HG03571 (cell line): ENCODE results near the gene ANKRD42.

Experiments
- ATAC-seq: cut with Tn5 transposase; IDR thresholded peaks from one replicate; pipeline ENCODE4 v1.9.1; 2021; ENCODE audit not compliant: unreplicated experiment

ANKRD42 gene

DNA sequence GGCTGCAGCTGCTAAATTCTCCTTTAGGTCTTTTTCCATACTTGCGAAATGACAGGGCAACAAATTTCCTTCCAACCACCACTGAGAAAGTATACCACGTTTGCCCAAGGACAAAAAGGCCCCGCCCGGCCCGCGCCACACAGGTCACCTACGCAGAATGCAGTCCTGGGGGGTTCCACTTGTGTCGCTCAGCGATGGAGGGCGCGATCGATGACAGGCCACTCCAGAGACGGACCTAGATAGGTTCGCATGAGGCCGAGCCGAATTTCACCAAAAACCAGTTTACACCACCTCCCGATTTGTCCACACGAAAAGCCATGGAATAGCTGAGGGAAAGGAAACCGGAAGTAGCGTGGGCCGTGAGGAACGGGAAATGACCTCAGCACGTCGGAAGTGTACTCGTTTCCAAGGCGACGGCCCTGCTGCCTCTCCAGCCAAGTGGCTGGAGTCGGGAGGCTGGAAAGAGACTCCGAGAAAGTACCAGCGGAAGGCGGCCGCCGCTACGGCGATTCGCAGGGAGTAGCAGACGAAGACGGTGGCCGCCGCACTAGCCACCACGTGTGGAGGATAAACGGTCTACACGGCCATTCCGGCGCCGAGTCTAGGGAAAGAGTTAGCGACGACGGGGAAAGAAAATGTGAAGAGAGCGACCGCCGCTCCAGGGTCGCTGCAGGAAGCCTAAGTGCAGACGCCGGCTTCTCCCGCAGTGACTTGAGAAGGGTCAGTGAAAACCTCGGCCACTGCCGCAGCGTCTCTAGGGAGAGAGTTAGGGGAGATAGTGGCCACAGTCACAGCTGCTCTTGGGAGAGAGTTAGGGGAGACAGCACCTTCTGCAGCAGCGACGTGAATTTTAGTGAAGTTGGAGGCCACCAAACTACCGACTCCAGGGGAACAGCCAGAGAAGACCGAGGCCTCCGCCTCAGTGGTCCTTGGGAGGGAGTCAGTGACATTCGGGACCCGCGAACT, at the start of gene ANKRD42:
ANKRD42 (plus strand) TSS at position 398 of the 966 bp plus-strand sequence. CDS start 959 bp downstream, outside the sequence.
- ATAC-seq, result peak; percentile 89

- ATAC-seq, result no peak
Observed at GRCh38 chr11:83147895-83148294, 45.6 kb upstream of the ANKRD42 start.

DNA sequence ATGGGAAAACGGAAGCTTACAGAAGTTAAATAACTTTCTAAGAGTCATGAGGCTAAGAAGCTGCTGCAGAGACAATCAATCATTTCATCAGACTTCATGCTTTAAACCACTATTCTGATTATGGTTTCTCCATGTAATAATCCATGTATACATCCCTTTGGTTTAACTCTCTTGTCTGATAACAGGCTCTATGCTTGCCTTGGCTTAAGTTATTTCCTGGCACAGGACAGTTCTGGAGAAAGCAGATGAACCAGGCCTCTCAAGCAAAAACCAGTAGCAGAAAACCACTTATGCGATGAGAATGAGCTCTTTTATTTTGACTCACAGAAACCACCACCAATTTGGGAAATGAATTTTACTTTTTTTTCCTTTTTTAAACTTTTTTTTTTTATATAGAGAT, 43.1 kb upstream of the ANKRD42 start:
- no peak for ATAC-seq

GRCh38 chr11:83151274-83151977, 42.1 kb upstream of the ANKRD42 start:
- ATAC-seq, result no peak

- ATAC-seq, result no peak
Observed at GRCh38 chr11:83152264-83152663, 41.2 kb upstream of the ANKRD42 start.

GRCh38 chr11:83153764-83154163, 39.7 kb upstream of the ANKRD42 start:
- no peak for ATAC-seq

- ATAC-seq, result peak; percentile 97
Observed at GRCh38 chr11:83156144-83156995, 37.1 kb upstream of the ANKRD42 start.

DNA sequence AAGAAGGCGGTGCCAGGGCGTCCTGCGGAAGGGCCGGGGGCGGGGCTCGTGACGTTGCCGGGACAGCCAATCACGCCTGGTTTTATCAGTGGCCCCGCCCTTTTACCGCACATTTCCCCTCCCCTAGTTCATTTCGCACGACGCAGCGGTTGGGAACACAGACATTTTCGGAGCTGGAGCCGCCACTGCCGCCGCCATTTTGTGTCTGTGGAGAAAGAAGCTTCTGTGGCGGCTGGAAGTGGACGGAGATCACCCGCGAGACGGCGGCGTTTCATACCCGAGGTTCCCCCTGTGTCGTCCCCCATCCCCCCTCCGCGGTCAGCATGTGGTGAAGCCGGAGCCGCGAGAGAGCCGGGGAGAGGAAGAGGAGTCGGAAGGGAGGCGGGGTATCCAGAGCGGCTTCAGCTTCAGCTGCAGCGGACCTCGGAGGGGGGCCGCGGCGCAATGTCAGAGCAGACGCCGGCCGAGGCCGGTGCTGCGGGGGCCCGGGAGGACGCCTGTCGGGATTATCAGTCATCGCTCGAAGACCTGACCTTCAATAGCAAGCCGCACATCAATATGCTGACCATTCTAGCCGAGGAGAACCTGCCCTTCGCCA, 36.4 kb upstream of the ANKRD42 start, which contains the start of gene PCF11:
PCF11 (plus strand) TSS at position 136 of the 598 bp plus-strand sequence; CDS start at position 445, 309 bp downstream.
- peak; percentile 5 for ATAC-seq

DNA sequence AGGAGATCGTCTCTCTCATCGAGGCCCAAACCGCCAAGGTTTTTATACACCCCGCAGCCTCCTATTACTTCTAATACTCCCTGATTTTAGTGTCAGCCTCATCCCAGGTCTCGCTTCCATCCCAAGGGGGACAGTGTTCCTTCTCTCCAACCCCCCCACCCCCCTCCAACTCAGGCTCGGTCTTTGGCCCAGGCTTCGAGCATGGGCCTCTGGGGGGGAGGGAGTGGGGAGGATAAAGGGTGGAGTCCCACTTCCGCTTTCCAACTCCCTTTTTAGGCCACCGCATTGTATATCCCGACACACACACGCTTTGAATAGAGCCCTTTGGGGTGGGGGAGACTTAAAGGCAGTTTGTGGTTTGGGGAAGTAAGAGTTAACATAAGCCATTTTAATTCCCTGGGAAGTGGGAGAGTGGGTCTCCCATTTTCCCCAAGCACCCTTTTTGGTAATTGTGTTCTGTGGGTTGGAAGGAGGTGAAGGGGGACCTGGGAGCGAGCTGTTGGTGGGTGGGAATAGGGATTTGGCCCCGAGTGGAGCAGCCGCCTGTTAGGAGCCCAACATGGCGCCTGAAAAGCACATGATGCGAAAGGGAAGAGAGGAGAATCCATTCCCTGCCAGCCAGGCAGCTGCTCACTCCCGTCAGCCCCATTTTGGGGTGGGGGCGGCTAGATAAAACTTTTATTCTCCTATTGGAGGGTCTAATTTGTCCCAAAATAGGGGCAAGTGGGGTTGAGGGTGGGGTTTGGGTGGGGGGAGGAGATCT, 35.7 kb upstream of the ANKRD42 start:
- no peak for ATAC-seq

DNA sequence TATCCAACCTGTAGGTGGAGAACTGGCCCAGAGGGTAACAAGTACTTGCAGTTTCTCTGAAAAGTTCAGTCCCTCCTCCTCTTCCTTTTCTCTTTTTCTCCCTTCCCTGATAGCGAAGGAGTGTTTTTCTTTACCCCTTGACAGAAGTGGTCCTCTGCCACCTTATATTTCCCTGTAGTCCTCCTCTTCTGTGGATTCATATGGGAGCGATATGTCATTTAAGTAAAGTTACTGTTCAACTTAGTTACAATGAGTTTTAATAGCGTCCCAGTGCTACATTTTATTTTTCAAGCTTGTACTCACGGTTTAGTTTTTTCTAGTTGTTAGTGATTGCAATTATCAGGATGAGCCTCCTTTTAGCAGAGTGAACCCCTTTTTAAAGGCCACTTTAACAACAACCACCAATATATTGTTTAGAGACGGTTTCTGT, 35.1 kb upstream of the ANKRD42 start:
- no peak for ATAC-seq

DNA sequence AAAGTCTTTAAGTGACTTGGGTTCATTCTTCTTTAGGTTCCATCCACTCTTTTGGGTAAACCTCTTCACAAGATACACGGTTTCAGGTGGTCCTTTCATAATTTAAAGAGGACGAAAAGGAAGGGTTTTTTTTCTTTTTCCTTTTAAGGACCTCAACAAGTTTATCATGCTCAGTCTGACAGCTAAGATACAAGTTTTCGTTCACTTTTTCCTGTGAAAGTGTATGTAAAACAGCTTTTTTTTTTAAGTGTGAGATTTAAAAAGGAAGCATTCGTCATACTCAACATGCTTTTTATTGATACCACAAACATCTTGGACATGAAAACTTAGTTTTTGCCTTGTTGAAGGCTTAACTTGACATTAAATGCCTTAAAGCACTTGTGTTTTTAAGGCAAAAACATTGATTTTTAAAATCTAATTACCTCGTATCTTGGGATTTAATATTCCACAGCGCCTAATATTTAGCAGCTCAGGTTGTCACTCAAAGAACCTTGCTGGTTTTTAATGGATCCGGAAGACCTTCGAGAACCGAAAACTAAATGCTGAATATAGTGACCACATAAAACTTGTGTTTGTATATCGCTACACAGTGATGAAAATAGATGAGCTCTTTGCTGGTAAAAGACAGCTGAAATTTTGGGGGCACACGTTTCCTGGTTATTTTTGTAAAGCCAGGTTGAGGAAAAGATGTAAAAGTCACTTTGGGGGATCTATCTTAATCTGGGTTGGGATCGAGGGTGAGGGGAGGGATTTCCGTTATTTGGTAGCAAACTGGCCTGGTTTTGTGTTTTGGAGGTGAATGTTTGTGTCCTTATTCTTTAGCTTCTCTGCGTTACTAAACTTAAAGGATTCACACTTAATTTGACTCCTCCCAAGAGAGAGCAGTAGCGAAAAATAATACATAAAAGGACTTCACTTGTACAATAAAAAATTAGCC, 34.3 kb upstream of the ANKRD42 start:
- ATAC-seq, result no peak

- ATAC-seq, result no peak
Observed at GRCh38 chr11:83159902-83160865, 33.3 kb upstream of the ANKRD42 start.

DNA sequence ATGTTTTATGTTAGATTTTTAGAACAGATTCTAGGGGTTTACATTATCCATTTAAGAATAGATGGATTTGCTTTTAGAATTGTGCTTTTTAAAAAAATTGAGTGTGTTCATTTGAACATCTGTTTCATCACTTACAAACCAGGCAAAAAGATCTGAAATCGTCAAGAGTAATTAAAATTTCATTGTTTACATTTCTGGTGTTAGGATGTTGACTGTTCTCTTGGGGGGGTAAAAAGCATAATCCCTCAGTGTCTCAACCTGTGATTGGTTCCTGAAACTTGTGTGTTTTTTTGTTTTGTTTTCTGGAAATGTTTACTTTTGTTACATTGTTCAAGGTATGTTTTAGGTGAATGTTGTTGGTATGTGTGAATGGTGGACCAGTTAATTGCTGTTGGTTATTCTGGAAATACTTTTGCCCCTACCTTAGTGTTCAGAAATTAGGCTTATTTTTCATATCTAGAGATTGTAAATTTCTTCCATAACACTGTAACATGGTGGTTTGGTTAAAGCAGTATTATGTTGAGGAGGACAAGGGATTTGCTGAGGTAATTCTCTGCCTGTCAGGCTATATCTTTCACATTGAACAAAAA, 31.8 kb upstream of the ANKRD42 start:
- no peak for ATAC-seq

GRCh38 chr11:83162377-83162776, 31.1 kb upstream of the ANKRD42 start:
- ATAC-seq, result peak; percentile 61

GRCh38 chr11:83166193-83166866, 27.2 kb upstream of the ANKRD42 start:
- ATAC-seq, result no peak

GRCh38 chr11:83168756-83169155, 24.8 kb upstream of the ANKRD42 start:
- no peak for ATAC-seq

- no peak for ATAC-seq
Observed at GRCh38 chr11:83170865-83171264, 22.6 kb upstream of the ANKRD42 start.
